ENCODE results near the gene ADGRD2. TPM values are rescaled to one million over a fixed set of nuclear protein-coding genes. Genes with fewer than 3 reads are reported as not detected.

ADGRD2 gene
- total RNA-seq, 1 experiment from 2014 or later = not detected

GRCh38 chr9:124514125-124514524 is 63.9 kb downstream of the ADGRD2 start:
- H3K36me3 Mint-ChIP-seq (ENCODE audit: insufficient read depth, unreplicated experiment) = peaks cover 9% of the 10 kb centered on the region
- ChIA-PET CTCF (no interaction called here), POLR2A (no interaction called here)
- peaks cover 6% of the 10 kb centered on the region for H3K4me1 Mint-ChIP-seq (ENCODE audit: low read depth, unreplicated experiment)
- DNase-seq = no peak
- Histone ChIP-seq H3K4me1 (no peaks in the 10 kb centered on the region), H3K9me3 (no peaks in the 10 kb centered on the region), H3K27me3 (replicated peaks; ENCODE audit: control insufficient read depth, insufficient read depth, low read length) (no peaks in the 10 kb centered on the region), H3K36me3 (ENCODE audit: control insufficient read depth, insufficient read depth, low read length) (no peaks in the 10 kb centered on the region), H3K4me3 (ENCODE audit: low read depth, low read length) (no peak overlapping the region)
- no peak overlapping the region for H3K27ac Mint-ChIP-seq (ENCODE audit: unreplicated experiment)
- no peak overlapping the region for H3K4me3 Mint-ChIP-seq (ENCODE audit: unreplicated experiment)
- no peak for TF ChIP-seq CTCF (IDR thresholded peaks at IDR 0.05; ENCODE audit: insufficient read depth in 1 of 2, low read depth in 1 of 2, low read length in 1 of 2, severe bottlenecking in 1 of 2, unreplicated experiment in 1 of 2)
- H3K27me3 Mint-ChIP-seq (ENCODE audit: insufficient read depth, unreplicated experiment) = no peaks in the 10 kb centered on the region
- intact Hi-C loops (cut with micrococcal nuclease; ENCODE audit: unreplicated experiment) = no loop called here
- no TSS peak for BruUV-seq (replicated peaks)
- H3K9me3 Mint-ChIP-seq (ENCODE audit: unreplicated experiment) = no peaks in the 10 kb centered on the region

GRCh38 chr9:124514874-124515273 is 64.6 kb downstream of the ADGRD2 start:
- Mint-ChIP-seq H3K27me3 (ENCODE audit: insufficient read depth, unreplicated experiment) (no peaks in the 10 kb centered on the region), H3K4me3 (ENCODE audit: unreplicated experiment) (no peak overlapping the region), H3K36me3 (ENCODE audit: insufficient read depth, unreplicated experiment) (peaks cover 12% of the 10 kb centered on the region), H3K4me1 (ENCODE audit: low read depth, unreplicated experiment) (peaks cover 7% of the 10 kb centered on the region), H3K9me3 (ENCODE audit: unreplicated experiment) (no peaks in the 10 kb centered on the region), H3K27ac (ENCODE audit: unreplicated experiment) (no peak overlapping the region)
- no peak for TF ChIP-seq CTCF (IDR thresholded peaks at IDR 0.05; ENCODE audit: insufficient read depth in 1 of 2, low read depth in 1 of 2, low read length in 1 of 2, severe bottlenecking in 1 of 2, unreplicated experiment in 1 of 2)
- BruUV-seq (replicated peaks) = no TSS peak
- Histone ChIP-seq H3K4me3 (ENCODE audit: low read depth, low read length) (no peak overlapping the region), H3K9me3 (no peaks in the 10 kb centered on the region), H3K36me3 (ENCODE audit: control insufficient read depth, insufficient read depth, low read length) (no peaks in the 10 kb centered on the region), H3K4me1 (no peaks in the 10 kb centered on the region), H3K27me3 (replicated peaks; ENCODE audit: control insufficient read depth, insufficient read depth, low read length) (no peaks in the 10 kb centered on the region)
- intact Hi-C loops (cut with micrococcal nuclease; ENCODE audit: unreplicated experiment) = no loop called here
- POLR2A ChIA-PET = no interaction called here
- no peak for DNase-seq
- CTCF ChIA-PET = no interaction called here

- Mint-ChIP-seq H3K4me1 (ENCODE audit: low read depth, unreplicated experiment) (peaks cover 13% of the 10 kb centered on the region), H3K27me3 (ENCODE audit: insufficient read depth, unreplicated experiment) (no peaks in the 10 kb centered on the region), H3K27ac (ENCODE audit: unreplicated experiment) (no peak overlapping the region), H3K4me3 (ENCODE audit: unreplicated experiment) (no peak overlapping the region), H3K36me3 (ENCODE audit: insufficient read depth, unreplicated experiment) (peaks cover 15% of the 10 kb centered on the region), H3K9me3 (ENCODE audit: unreplicated experiment) (no peaks in the 10 kb centered on the region)
- BruUV-seq (replicated peaks) = no TSS peak
- Histone ChIP-seq H3K27me3 (replicated peaks; ENCODE audit: control insufficient read depth, insufficient read depth, low read length) (no peaks in the 10 kb centered on the region), H3K4me1 (no peaks in the 10 kb centered on the region; the same call in none of the 2 replicates), H3K4me3 (ENCODE audit: low read depth, low read length) (no peak overlapping the region), H3K9me3 (no peaks in the 10 kb centered on the region), H3K36me3 (ENCODE audit: control insufficient read depth, insufficient read depth, low read length) (no peaks in the 10 kb centered on the region; the same call in 1 of the 2 replicates)
- CTCF ChIA-PET = no interaction called here
- intact Hi-C loops (cut with micrococcal nuclease; ENCODE audit: unreplicated experiment) = no loop called here
- no peak for DNase-seq
- POLR2A ChIA-PET = no interaction called here
- TF ChIP-seq CTCF (IDR thresholded peaks at IDR 0.05; ENCODE audit: insufficient read depth in 1 of 2, low read depth in 1 of 2, low read length in 1 of 2, severe bottlenecking in 1 of 2, unreplicated experiment in 1 of 2) = no peak
These were observed 67.3 kb downstream of the ADGRD2 start for GRCh38 chr9:124517600-124517999.
